OCI-LY7 (cell line): Measurements from ENCODE around the gene OPRM1. TPM values are rescaled to one million over a fixed set of nuclear protein-coding genes. Genes with fewer than 3 reads are reported as not detected.

Experiments used
- Bru-seq: library from RNA; stranded (reverse); fragments of 400-500 nt; gene quantifications from one replicate; lab custom pipeline; 2021; lab: Mats Ljungman, UMichigan
- BruChase-seq, 2 experiments: library from RNA; stranded (reverse); fragments of 400-500 nt; gene quantifications; one replicate each; lab custom pipeline; 2021; lab: Mats Ljungman, UMichigan
- BruUV-seq: library from RNA; stranded (reverse); fragments of 400-500 nt; replicated peaks from 2 replicates; lab custom pipeline; 2021; lab: Mats Ljungman, UMichigan
- CTCF ChIA-PET: fragments of 300-600 bp; sonication (Branson Sonifier 250); formaldehyde crosslinking; loops from one replicate; lab custom pipeline; 2022; ENCODE audit warnings: antibody characterized with exemption; ENCODE audit not compliant: unreplicated experiment; lab: Charles Lee
- POLR2A ChIA-PET: fragments of 300-600 bp; sonication (Branson Sonifier 250); formaldehyde crosslinking; loops from one replicate; lab custom pipeline; 2022; ENCODE audit warnings: antibody characterized with exemption; lab: Charles Lee
- DNase-seq: peaks from one replicate; pipeline ENCODE4 v3.0.0-alpha.2; 2015; ENCODE audit warnings: low spot score
- H2AFZ ChIP-seq: fragments of 200-600 bp; sonication (generic), shearing (Covaris generic); 2 replicates; pipeline ENCODE4 v1.6.1; 2014; ENCODE audit warnings: mild to moderate bottlenecking, antibody characterized with exemption, low read length, moderate library complexity
- H3K27ac ChIP-seq: fragments of 200-600 bp; sonication (generic); 2 replicates; pipeline ENCODE4 v1.5.1; 2014; ENCODE audit warnings: mixed run types, low read depth, mild to moderate bottlenecking, moderate library complexity, low read length, inconsistent platforms; ENCODE audit not compliant: poor library complexity, severe bottlenecking
- H3K36me3 ChIP-seq: fragments of 200-600 bp; sonication (generic); 2 replicates; pipeline ENCODE4 v1.6.1; 2014; ENCODE audit warnings: mild to moderate bottlenecking, antibody characterized with exemption, low read length, moderate library complexity, mixed read lengths; ENCODE audit not compliant: insufficient read depth
- H3K4me1 ChIP-seq: fragments of 200-600 bp; sonication (generic); 2 replicates; pipeline ENCODE4 v1.5.1; 2014; ENCODE audit warnings: mild to moderate bottlenecking, low read length; ENCODE audit not compliant: insufficient read depth, poor library complexity, severe bottlenecking
- H3K4me2 ChIP-seq: fragments of 200-600 bp; sonication (generic); 2 replicates; pipeline ENCODE4 v1.6.1; 2014; ENCODE audit warnings: mild to moderate bottlenecking, low read length
- H3K4me3 ChIP-seq: fragments of 200-600 bp; sonication (generic); 2 replicates; pipeline ENCODE4 v1.5.1; 2014; ENCODE audit warnings: mild to moderate bottlenecking, low read depth, low read length; ENCODE audit not compliant: poor library complexity, severe bottlenecking
- H3K79me2 ChIP-seq: fragments of 200-600 bp; sonication (generic); 2 replicates; pipeline ENCODE4 v1.6.1; 2016; ENCODE audit warnings: low read depth, mild to moderate bottlenecking, low read length, moderate library complexity, mixed read lengths; ENCODE audit not compliant: insufficient read depth
- H3K9me2 ChIP-seq: fragments of 200-600 bp; sonication (generic); 2 replicates; pipeline ENCODE4 v1.6.1; 2016; ENCODE audit warnings: mild to moderate bottlenecking, low read length, mixed read lengths; ENCODE audit not compliant: insufficient read depth
- H3K9me3 ChIP-seq: fragments of 200-600 bp; sonication (generic); 2 replicates; pipeline ENCODE4 v1.6.1; 2014; ENCODE audit warnings: mild to moderate bottlenecking, mixed run types, low read length, mixed read lengths
- H4K20me1 ChIP-seq: fragments of 200-600 bp; sonication (generic); 2 replicates; pipeline ENCODE4 v1.6.1; 2014; ENCODE audit warnings: mild to moderate bottlenecking, antibody characterized with exemption, low read length, moderate library complexity, mixed read lengths; ENCODE audit not compliant: insufficient read depth
- CTCF ChIP-seq: fragments of 200-600 bp; sonication (generic); conservative IDR thresholded peaks from 2 replicates; pipeline ENCODE4 v1.5.1; 2014; ENCODE audit warnings: mild to moderate bottlenecking, antibody characterized with exemption, low read length, moderate library complexity, mixed read lengths
- EZH2phosphoT487 ChIP-seq: fragments of 200-600 bp; sonication (generic); IDR thresholded peaks from 2 replicates; pipeline ENCODE4 v1.6.1; 2018; ENCODE audit warnings: low read depth, borderline replicate concordance, mild to moderate bottlenecking, mixed run types, antibody characterized with exemption, low read length, moderate library complexity, mixed read lengths
- intact Hi-C: fragments of 100-400 bp; cut with micrococcal nuclease; formaldehyde crosslinking; loops from one replicate; pipeline ENCODE4 v1.10.0; 2022; ENCODE audit not compliant: unreplicated experiment
- long read RNA-seq: library from polyadenylated mRNA; stranded (forward); transcript quantifications from one replicate; pipeline ENCODE4 v2.0.0, GENCODE V29; 2022
- total RNA-seq, 2 experiments: library from RNA; depleted of rRNA in 1 of 2; stranded (reverse); fragments of >200 nt in 1 of 2; shearing (Covaris generic) in 1 of 2; gene quantifications; 2 replicates each; pipeline ENCODE4 v1.2.3, GENCODE V29; 2014 to 2022

The OPRM1 gene
- total RNA-seq (2014; rRNA removed; shearing (Covaris generic)): not detected in 2 replicates
- not detected in 2 replicates for total RNA-seq (2022)
- Bru-seq, nascent RNA: percentile 0 among the genes with signal in this experiment
- not detected for BruChase-seq, experiment 1, labeled RNA remaining after a 6-hour chase
- percentile 0 among the genes with signal in this experiment for BruChase-seq, experiment 2, labeled RNA remaining after a 2-hour chase
- long read RNA-seq: 0 reads

GRCh38 chr6:154039231-154039842, at the start of gene OPRM1:
TSS of gene OPRM1 (plus strand) at chr6:154039240. CDS start at chr6:154039545, 305 bp downstream.
- Histone ChIP-seq H2AFZ (no peak within 1 kb of the TSS), H3K9me2 (no peaks in the 10 kb centered on the region), H3K79me2 (no peaks in the 10 kb centered on the region), H3K4me3 (no peak within 1 kb of the TSS), H3K36me3 (no peaks in the 10 kb centered on the region), H4K20me1 (no peaks in the 10 kb centered on the region), H3K9me3 (no peaks in the 10 kb centered on the region), H3K27ac (no peak within 1 kb of the TSS), H3K4me2 (no peak within 1 kb of the TSS), H3K4me1 (no peaks in the 10 kb centered on the region)
- no TSS peak for BruUV-seq
- DNase-seq: no peak
- TF ChIP-seq CTCF: no peak
- TF ChIP-seq EZH2phosphoT487: no peak
- POLR2A ChIA-PET: no interaction called here
- CTCF ChIA-PET: no interaction called here
- intact Hi-C loops: no loop called here

- POLR2A ChIA-PET: no interaction called here
- no peaks in the 10 kb centered on the region for H3K36me3 ChIP-seq
- no peaks in the 10 kb centered on the region for H3K4me1 ChIP-seq
- no peak for TF ChIP-seq CTCF
- TF ChIP-seq EZH2phosphoT487: no peak
- H4K20me1 ChIP-seq: no peaks in the 10 kb centered on the region
- H3K27ac ChIP-seq: no peak overlapping the region
- CTCF ChIA-PET: no interaction called here
- BruUV-seq: no TSS peak
- no peaks in the 10 kb centered on the region for H3K79me2 ChIP-seq
- H3K4me2 ChIP-seq: no peak overlapping the region
- no peaks in the 10 kb centered on the region for H3K9me2 ChIP-seq
- H2AFZ ChIP-seq: no peak overlapping the region
- no peak for DNase-seq
- no peak overlapping the region for H3K4me3 ChIP-seq
- intact Hi-C loops: no loop called here
- H3K9me3 ChIP-seq: no peaks in the 10 kb centered on the region
Measured at GRCh38 chr6:153989989-153990388, 49.1 kb upstream of the OPRM1 start.

GRCh38 chr6:153994004-153994403, 45.0 kb upstream of the OPRM1 start:
- DNase-seq: no peak
- intact Hi-C loops: no loop called here
- BruUV-seq: no TSS peak
- Histone ChIP-seq H2AFZ (no peak overlapping the region), H3K36me3 (no peaks in the 10 kb centered on the region), H3K9me3 (no peaks in the 10 kb centered on the region), H4K20me1 (no peaks in the 10 kb centered on the region), H3K4me1 (no peaks in the 10 kb centered on the region), H3K4me3 (no peak overlapping the region), H3K9me2 (no peaks in the 10 kb centered on the region), H3K27ac (no peak overlapping the region), H3K4me2 (no peak overlapping the region), H3K79me2 (no peaks in the 10 kb centered on the region)
- TF ChIP-seq EZH2phosphoT487: no peak
- TF ChIP-seq CTCF: no peak
- CTCF ChIA-PET: no interaction called here
- POLR2A ChIA-PET: interaction anchor here (0.6 to 1.0 kb wide), 2 partner anchors 11 to 100 kb away, joined by 3 to 4 read pairs; no protein-coding TSS in a partner anchor
